Upper lobe of left lung (tissue), 4 donors: ENCODE results near the gene RAP1A.
"Not testable (repeated sequence)": the region's sequence is repeated elsewhere in the genome, so short reads cannot be mapped to it uniquely, and the experiment has no call there.

Experiments
- CTCF ChIP-seq, 6 experiments: fragments of 450-650 bp in 4 of 6; fragments of 200-600 bp in 2 of 6; sonication (generic) in 2 of 6; IDR thresholded peaks; one replicate each; pipeline ENCODE4 v1.5.1; 2016 to 2019; ENCODE audit warnings: antibody characterized with exemption in 6 of 6
- EP300 ChIP-seq, 4 donors: sonication (generic); formaldehyde crosslinking; IDR thresholded peaks; one replicate each; pipeline ENCODE4 v1.5.1; 2017; ENCODE audit warnings: antibody characterized with exemption in 4 of 4, control low read depth in 2 of 4
- POLR2A ChIP-seq, 4 donors: fragments of 450-650 bp; IDR thresholded peaks; one replicate each; pipeline ENCODE4 v1.5.1; 2016 to 2017; ENCODE audit warnings: antibody characterized with exemption in 4 of 4, mild to moderate bottlenecking in 2 of 4
- POLR2AphosphoS5 ChIP-seq, 2 donors: sonication (generic); formaldehyde crosslinking; IDR thresholded peaks; one replicate each; pipeline ENCODE4 v1.5.1; 2017; ENCODE audit warnings: antibody characterized with exemption in 2 of 2

GRCh38 chr1:111632771-111633170, 13.2 kb downstream of the RAP1A start:
- TF ChIP-seq CTCF, EP300, POLR2A, POLR2AphosphoS5 (IDR thresholded peaks at IDR 0.05): not testable (repeated sequence)
